Endothelial cell of hepatic sinusoid (primary cell): ENCODE measurements around the gene FGFBP2.

Source experiments
- in situ Hi-C: cut with HindIII; loops from 2 replicates; pipeline ENCODE4 v1.10.0; 2017; ENCODE audit warnings: low sequenced_read_pairs

Gene FGFBP2

DNA sequence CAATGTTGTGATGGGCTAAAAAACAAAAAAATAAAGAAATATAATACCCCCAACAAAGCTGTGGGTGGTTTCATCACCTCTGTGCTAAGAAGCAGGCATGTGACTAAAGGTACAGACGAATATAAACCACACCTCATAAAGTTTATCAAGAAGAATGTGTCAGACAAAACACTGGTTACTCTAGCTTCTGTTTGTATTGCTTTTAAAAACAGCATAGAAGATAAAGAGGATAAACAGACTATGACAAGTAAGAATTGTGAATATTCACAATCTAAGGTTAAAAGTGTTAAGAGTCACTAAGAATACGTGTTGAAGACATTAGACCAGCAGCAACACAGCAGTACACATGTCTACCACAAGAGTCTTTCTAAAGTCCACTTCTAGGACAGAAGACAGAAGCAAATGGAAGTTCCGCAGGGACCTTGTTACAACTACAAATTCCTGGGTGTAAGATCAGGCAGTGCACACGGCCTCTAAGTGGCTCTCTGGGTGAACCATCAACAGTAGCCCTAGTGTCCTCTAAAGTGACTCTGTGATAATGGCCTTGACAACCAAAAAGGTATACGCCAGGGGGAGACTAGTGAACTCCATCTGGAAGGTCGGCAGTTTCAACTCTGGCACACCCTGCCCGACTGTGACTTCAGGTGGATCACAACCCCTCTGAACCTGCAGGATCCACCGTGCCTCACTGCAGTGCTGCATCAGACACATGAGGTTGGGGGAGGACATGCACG lies 8.3 kb upstream of the FGFBP2 start:
- in situ Hi-C loops = no loop called here

DNA sequence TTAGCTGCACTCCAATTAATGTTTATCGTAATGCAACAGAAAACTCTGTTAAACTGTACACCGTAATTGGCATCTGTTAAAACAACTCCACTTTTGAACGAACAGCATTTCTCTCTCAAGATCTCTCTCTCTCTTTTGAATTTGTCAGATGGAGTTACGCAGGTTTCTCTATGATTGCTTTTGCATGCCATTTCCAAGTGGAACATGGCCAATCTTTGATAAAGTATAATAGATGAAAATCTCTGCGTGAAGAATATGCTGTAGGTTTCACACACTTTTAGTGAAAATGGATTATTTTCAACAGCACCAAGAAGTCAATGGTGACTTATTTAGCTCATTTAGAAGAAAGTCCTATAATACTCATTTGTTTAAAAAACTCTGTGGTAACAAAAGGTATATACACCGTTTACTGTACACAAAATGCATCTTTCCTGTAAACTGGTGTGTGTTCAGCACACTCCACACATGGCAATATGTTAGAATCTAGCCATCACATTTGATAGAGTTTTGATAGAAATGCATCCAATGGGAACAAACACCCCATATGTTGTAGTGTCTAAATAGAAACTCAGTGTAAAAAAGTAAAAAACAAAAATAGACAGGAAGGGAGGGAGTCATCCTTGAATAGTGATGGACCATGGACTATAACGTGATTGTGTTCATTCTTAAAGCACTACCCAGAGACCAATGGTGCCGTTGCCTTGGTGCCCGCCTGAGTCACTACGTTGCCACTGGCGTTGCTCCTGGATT lies 5.8 kb upstream of the FGFBP2 start:
- in situ Hi-C loops = no loop called here

DNA sequence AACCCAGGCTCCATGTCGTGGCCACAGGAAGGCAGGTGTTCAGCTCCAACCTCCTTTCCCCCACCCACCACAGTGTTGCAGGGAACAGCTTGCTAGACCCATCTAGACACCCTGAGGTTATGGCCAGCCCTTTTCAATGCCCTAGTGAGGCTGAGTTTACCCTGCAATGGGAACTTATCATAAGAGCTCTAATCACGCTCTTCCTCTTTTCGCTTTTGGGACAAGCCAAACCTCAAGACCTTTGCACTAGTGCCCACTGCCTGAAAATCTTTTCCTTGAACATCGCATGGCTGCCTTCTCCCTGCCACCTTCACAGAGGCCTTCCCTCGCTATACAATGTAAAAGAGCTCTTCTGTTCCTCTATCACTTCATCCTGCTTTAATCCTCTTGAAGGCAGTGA lies 2.4 kb upstream of the FGFBP2 start:
- in situ Hi-C loops = no loop called here

DNA sequence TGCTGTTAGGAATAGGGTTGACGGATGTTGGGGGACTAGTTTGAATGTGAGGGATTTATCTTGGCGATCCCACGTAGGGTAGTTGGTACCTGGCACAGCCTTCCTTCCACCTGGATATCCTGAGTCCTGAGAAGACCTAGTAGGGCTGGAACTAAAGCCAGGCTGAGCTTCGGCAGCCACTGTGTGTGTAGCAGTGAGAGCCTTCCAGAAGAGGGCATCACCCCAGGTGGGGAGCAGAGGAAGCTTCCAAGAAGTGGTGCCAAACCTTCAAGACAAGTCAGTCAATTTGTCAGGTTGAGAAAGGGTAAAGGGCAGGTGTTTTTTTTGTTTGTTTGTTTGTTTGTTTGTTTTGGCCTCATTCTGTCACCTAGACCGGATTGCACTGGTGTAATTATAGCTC lies 1.2 kb upstream of the FGFBP2 start:
- in situ Hi-C loops = no loop called here

DNA sequence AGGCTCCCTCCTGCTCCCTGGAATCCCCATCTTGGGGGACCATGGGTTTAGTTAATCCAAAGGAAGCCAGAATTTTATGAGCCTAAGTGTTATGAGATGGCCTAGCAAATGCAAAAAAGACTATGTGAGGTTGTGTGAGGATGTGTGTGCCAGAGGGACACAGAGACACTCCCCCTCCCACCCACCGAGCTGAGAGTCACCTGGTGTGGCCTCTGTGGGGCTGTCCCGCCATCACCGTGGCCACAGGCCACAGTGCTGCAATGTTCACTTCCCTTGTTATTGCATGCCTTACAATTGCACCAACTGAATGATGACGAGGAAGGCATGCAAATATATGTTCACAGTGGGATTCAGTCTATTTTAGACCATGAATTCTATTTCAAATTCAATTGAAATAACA lies 601 bp upstream of the FGFBP2 start:
- in situ Hi-C loops = no loop called here

DNA sequence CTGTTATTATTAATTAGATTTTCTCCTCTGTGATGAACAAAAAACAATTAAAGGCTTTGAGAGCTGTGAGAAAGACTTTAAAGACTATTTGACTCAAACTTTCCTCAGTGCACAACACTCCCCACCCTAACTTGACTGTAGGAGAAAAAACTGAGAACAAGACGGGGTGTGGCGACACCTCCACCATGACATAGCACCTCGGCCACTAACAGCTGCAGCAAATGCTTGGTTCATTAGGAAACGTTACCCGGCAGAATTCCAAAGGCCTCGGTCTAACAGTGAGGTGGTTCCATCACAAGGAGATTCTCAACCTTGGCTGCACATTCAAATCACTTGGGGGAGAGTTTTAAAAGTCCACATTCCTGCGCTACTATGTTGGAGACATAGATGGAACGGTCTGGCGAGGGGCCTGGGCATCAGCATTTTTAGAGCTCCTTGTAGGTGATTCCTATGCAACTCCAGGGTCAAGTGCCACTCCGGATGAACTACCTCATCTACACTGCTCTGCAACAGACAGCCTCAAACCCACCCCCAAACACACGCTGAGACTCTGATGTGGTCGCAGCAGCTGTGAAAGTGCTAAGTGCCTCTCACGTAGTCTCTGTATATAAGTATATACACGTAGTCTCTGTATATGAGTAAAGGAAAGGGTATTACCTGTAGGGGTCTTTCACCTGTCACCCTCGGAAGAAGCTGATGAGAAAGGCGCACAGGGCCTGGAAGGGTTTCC lies 1.0 kb downstream of the FGFBP2 start:
- in situ Hi-C loops = no loop called here

DNA sequence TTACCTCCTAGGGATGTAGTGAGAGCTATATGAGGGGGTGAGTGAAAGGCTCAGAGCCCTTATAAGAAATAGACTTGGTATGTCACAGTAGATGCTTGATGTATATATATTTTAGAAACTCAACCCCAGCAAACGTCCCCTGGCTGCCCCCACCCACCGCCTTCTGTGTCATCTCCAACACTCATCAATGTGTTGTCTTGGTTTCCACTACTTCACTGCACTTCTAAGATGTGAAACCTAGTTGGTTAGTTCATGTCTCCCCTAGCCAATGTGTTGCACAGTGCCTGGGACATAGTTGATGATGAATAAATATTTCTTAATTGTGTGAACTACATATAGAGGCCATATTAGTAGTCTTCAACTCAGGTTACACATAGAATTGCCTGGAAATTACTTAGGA lies 4.4 kb downstream of the FGFBP2 start:
- in situ Hi-C loops = no loop called here

DNA sequence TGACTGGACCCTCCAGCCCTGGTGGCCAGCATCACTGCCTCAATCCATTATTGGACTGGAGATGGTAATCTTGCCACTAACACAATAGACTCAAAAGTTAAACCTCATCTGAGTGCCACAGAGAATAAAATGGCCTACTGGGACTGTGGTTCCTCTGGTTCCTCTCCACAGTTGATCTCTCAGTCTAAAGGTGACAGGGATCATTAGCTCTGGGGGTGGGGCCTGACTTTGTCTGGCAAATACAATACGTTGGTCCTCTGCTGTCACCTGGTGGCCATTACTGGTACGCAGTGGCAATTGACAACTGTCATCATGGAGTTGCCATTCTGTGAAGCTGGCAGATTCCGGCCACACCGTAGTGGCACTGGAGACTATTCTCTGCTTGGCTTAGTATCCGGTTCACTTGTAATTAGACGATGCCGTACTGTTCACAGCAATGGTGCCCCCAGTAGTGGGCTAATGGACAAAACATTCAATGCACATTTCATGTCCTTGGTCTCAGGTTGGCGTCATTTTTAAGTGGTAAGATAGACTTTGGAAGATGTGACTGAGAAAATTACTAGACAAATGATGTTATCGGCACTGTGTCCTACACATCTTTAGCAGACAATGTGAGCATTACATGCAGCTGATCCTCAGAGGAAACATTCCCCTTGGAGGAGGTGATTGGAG lies 6.7 kb downstream of the FGFBP2 start:
- in situ Hi-C loops = no loop called here

DNA sequence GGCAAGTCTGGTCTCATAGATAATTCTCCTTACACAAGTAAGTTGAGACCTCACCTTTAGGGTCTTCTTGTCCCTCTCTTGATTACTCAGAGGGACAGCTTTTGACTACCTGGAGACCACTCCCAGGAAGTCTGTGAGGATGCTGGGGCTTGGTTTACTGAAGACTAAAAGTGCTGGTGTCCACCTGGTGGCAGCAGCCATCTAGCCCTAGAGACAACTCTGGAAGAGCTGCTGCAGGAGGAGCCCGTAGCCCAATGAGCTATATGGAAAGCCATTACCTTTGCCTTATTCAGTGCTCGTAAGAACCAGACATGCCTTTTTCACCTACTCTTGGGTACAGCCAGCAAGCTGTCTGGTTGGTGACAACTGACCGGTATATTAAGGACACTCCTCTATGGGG lies 7.3 kb downstream of the FGFBP2 start:
- in situ Hi-C loops = no loop called here

DNA sequence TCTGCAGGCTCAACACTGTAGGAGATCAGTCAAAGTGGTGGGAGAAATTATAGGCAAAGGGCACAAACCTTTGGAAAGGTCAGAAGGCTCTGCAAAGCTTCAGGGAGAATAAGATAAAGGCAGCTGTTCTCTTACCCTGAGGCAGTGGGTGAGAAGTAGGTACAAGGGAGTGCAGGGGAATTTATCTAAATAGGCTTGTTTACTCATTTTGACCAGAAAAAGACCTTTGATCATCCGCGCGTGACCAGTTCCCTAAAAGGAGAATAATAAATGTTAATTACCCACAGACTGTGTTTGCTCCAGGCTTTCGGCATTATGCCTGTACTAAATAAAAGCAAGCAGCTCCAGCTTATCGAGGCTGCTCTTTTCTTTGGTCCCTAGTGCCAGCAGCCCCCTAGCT lies 9.3 kb downstream of the FGFBP2 start:
- in situ Hi-C loops = loop anchor here (5.0 kb wide), 1 partner anchor 71 kb away; no protein-coding TSS in a partner anchor

DNA sequence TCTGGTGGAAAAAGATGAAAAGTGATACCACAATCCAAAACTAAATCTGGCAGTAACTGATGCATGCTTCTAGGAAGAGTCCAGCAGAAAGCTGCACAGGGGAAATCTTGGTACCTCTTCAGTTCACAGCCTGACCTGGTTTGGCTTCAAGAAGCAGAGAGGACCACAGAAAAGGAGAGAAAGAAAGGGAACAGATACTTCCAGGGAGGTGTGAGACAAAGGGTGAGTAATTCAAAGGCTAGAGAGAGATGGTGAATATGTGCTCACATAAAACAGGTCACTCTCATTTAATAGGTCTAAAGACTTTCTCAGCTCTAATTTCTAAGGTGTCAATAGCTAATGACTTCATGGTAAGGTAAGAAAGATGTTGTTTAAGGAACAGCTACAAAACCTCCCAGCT lies 11.2 kb downstream of the FGFBP2 start:
- in situ Hi-C loops = loop anchor here (5.0 kb wide), 1 partner anchor 69 kb away; no protein-coding TSS in a partner anchor

DNA sequence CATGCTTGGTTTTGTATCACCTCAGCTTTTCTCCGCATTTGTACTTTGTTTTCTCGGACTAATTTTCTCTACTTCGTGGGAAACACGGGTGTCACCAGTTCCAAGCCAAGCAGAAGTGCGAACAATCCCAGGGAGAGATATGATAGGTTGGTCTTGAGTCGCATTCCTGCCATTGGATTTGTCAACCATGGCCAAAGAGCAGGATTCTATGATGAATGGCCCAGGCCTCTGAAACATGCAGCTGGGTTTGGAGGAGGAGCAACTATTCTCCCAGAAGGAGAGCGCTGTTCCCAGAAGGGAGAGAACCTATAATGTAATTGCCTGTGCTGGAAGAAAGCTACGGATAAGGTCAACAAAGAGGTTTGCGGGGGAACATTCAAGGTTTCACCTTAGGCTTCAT lies 14.1 kb downstream of the FGFBP2 start:
- in situ Hi-C loops = no loop called here

DNA sequence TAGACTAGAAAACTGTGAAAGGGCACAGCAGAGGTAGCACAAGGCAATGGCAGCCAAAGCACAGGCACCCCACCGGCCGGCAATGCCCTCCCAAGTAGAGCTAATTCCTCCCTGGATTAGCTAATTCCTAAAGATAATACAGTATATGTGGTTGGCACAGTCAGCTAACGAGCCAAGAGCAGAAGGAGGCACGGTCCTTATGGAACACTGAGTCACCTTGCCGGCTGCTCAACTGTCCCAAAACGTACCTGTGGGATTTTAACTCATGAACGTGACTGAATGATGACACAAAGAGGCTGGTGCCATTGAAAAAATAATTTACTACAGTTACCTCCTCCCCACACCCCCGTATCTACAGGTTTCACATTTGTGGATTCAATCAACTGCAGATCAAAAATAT lies 15.3 kb downstream of the FGFBP2 start:
- in situ Hi-C loops = no loop called here

DNA sequence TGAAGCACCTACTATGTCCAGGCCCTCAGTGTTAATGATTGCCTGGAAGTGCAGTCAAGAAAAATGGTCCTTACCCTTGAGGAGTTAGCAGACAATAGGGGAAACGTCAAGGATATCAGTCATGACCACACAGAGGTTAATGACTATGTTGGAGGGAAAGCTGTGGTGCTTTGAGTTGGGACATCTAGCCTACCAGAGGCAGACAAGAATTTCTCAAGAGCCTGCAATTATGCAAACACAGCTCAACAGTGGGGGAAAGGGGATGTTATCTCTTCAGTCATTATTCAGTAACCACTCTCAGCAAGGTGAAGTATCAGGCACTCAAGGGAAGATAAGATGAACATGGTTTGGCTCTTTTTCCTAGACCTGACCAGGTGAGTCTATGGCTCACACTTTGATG lies 17.5 kb downstream of the FGFBP2 start:
- in situ Hi-C loops = no loop called here

DNA sequence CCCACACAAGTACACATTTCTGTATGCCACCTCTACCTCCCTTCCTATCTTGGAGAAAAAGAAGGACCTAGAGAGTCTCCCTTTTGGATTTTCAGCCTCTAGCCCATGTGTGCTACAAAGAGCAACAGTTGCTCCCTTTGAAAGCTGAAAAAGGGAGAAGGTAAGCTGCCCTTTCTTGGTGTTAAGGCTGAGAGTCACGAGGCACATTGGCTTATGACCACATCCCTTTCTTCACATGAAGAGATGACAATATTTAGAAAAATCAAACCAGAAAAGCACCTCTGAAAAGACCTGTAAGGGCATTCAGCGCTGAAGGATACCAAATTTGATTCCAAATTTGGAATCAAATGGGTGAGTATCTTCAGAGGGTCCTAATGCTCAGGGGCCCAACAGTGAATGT lies 18.1 kb downstream of the FGFBP2 start:
- in situ Hi-C loops = no loop called here

DNA sequence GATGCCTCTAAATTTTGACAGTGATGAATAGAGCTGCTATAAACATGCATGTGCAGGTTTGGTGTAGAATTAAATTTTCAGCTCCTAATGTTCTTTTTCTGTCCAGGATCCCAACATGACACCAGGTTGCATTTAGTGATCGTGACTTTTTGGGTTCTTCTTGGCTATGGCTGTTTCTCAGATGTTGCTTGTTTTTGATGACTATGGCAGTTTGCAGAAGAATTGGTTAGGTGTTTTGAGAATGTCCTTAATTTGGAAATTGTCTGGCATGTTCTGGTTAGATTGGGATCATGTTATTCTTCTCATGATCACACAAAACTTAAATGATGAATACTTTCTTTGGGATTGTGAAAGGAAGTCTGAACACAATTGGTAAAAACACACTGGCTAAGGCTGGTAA lies 20.7 kb downstream of the FGFBP2 start:
- in situ Hi-C loops = no loop called here

DNA sequence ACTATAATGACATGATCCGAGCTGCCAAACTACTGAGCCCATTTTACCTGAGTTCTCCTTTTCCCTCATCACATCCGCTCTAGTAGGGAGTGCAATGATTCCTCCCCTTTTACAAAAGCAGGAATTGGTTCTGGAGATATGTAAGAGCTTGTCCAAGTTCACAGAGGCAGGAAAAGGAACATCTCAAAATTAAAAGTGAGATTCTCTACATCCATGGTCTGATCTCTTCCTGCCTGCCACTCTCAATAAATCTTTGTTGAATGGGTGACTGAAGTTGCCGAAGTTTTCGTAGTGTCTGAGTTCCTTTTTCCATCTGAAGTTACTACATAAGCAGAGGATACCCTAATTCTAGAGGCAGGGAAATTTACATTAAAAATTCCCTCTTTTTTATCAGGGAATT lies 24.3 kb downstream of the FGFBP2 start, which contains the start of gene FGFBP1:
TSS of gene FGFBP1 (minus strand) at position 101 of the 400 bp plus-strand sequence. CDS start 2,108 bp downstream, outside the sequence.
- in situ Hi-C loops = no loop called here

DNA sequence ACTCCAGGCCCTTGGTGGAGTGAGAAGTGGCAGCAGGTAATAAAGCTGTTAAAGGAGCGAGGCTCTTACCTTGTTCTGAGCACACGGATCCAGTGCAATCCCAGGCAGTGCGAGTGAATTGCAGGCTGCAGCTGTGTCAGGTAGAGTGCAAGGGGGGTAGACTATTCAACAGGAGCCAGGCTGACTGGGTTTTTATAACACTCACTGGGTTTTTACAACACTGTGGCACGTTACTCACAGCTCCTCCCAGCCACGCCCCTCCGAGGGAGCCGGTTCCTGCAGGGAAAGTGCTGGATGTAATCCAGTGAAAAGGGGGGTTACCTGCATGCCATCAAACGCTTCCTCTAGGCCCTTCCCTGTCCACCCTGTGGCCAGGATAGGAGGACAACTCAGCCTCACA lies 24.8 kb downstream of the FGFBP2 start:
- in situ Hi-C loops = no loop called here

DNA sequence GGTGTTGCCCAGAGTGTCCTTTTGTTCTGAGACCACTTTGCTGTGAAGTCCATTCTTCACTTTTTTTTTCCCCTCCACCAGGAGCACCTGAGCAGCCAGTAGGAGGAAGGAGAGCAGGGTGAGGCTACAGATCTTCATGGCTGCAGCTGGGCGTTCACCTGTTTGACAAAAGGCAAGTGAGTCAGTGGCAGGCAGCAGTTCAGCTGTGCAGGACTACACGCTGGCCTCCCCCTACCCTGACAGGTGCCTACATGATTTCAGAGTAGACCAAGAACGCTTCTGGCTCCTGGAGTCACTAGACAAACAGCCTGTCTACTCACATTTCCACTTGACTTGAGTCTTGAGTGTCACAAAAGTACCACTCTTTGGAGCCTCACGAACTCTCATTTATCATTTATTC lies 26.5 kb downstream of the FGFBP2 start:
- in situ Hi-C loops = no loop called here

DNA sequence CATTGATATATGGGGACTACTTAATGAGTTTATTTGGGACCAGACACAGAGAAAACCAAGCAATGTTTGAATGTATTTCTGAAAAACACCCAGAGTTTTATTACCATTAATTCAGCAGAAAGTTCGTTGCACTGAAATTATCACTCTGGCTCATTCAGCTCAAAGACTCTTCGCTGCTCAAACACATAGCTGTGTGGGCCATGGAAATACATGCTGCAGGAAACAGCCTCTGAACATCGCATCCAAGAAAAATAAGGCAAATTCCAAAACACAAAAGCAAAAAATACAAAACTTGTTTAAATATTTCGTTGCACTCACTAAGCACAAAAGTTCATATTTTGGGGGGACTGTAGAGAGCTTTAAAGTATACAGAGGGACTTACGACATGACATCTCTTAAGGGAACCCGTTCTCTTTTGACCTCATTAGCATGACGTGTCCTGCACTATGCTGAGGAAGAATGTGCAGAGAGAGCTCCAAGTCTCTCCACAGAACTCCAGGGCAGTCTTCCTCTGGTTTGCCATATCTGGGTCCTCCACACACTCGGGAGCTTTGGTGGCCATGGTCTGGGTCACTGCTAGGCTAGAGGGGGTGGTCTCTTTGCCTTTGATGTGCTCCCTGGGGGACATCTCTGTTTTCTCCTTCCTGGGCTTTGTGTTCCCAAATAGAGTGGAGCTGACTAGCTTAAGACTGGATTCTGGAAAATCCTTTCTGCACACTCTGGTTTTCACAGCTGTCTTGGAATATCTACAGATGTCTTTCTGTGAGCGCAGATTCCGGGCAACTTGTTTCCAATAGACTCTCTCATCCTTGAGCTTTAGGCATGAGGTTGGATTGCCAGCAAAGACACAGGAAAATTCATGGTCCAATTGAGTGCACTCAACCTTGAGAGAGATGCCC lies 27.2 kb downstream of the FGFBP2 start:
- in situ Hi-C loops = no loop called here
